Measurements from ENCODE around the gene BCAP29.

Gene BCAP29

DNA sequence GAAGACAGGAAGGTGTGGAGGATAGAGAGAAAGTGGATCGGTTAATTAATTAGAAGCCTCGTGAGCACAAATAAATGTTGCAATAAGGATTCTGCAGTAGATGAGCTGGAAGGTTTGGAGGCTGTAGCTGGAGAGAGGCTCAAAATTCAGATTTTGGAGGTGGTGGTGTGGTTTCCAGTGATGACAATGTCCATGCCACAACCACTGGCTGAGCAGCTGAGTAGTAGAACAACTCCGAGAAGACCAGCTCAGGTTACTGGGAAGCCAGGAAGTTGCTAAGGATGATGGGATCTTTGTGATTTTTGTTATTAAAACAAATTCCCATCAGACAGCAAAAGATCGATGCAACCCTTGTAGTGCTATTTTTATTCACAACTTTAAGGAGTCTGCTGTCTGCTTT is 88.2 kb downstream of the BCAP29 start:
- no peak for DNase-seq (ENCODE audit: low spot score)
